Measurements from ENCODE around the gene CD74. TPM values are rescaled to one million over a fixed set of nuclear protein-coding genes. Genes with fewer than 3 reads are reported as not detected.
A peak's percentile ranks its signal among the peaks of the same experiment; 100 is the strongest.
"Not testable (repeated sequence)": the region's sequence is repeated elsewhere in the genome, so short reads cannot be mapped to it uniquely, and the experiment has no call there.

CD74 gene
- total RNA-seq, 2 experiments from 2014 or later = 462 to 507 TPM

GRCh38 chr5:150436141-150436680 lies 23.5 kb upstream of the CD74 start:
- ChIA-PET CTCF (interaction anchor here (0.6 to 3.7 kb wide), 8 partner anchors 10 to 277 kb away, joined by 3 to 15 read pairs (median 6); partner anchors contain the start of genes CD74 and RPS14), POLR2A (interaction anchor here (1.0 to 1.2 kb wide), 2 partner anchors 23 to 25 kb away, joined by 3 to 8 read pairs; partner anchors contain the start of gene CD74)
- H3K9me3 Mint-ChIP-seq = no peaks in the 10 kb centered on the region
- H3K36me3 Mint-ChIP-seq (ENCODE audit: low read depth) = peaks cover 5% of the 10 kb centered on the region
- H3K4me3 Mint-ChIP-seq = no peak overlapping the region
- H3K27me3 Mint-ChIP-seq = peaks cover 2% of the 10 kb centered on the region
- H3K27ac Mint-ChIP-seq = peak overlapping the region; percentile 37
- peaks cover 12% of the 10 kb centered on the region for H3K4me1 Mint-ChIP-seq
- peak; percentile 93 for DNase-seq

GRCh38 chr5:150434464-150434863 lies 21.8 kb upstream of the CD74 start:
- peaks cover 2% of the 10 kb centered on the region for H3K27me3 Mint-ChIP-seq

GRCh38 chr5:150431574-150431973 lies 18.9 kb upstream of the CD74 start:
- Mint-ChIP-seq H3K4me1 (peaks cover 8% of the 10 kb centered on the region), H3K36me3 (ENCODE audit: low read depth) (no peaks in the 10 kb centered on the region), H3K9me3 (no peaks in the 10 kb centered on the region), H3K27me3 (no peaks in the 10 kb centered on the region), H3K4me3 (no peak overlapping the region), H3K27ac (no peak overlapping the region)
- DNase-seq = no peak
- CTCF ChIA-PET = no interaction called here
- POLR2A ChIA-PET = no interaction called here

More at GRCh38 chr5:150434464-150434863, 21.8 kb upstream of the CD74 start:
- POLR2A ChIA-PET = no interaction called here
- H3K36me3 Mint-ChIP-seq (ENCODE audit: low read depth) = no peaks in the 10 kb centered on the region
- no peak overlapping the region for H3K27ac Mint-ChIP-seq
- DNase-seq = no peak
- no peaks in the 10 kb centered on the region for H3K9me3 Mint-ChIP-seq
- peaks cover 8% of the 10 kb centered on the region for H3K4me1 Mint-ChIP-seq
- H3K4me3 Mint-ChIP-seq = no peak overlapping the region
- CTCF ChIA-PET = interaction anchor here (1.0 to 1.5 kb wide), 2 partner anchors 15 to 18 kb away, joined by 3 read pairs; no protein-coding TSS in a partner anchor

GRCh38 chr5:150431048-150431447 lies 18.3 kb upstream of the CD74 start:
- ChIA-PET POLR2A (no interaction called here), CTCF (no interaction called here)
- no peaks in the 10 kb centered on the region for H3K9me3 Mint-ChIP-seq
- H3K4me3 Mint-ChIP-seq = no peak overlapping the region
- DNase-seq = no peak
- peaks cover 4% of the 10 kb centered on the region for H3K4me1 Mint-ChIP-seq
- no peaks in the 10 kb centered on the region for H3K36me3 Mint-ChIP-seq (ENCODE audit: low read depth)
- peak overlapping the region; percentile 41 for H3K27ac Mint-ChIP-seq
- H3K27me3 Mint-ChIP-seq = no peaks in the 10 kb centered on the region

GRCh38 chr5:150429410-150429873 lies 16.7 kb upstream of the CD74 start:
- no peak for DNase-seq
- Mint-ChIP-seq H3K27ac (no peak overlapping the region), H3K9me3 (no peaks in the 10 kb centered on the region), H3K4me3 (no peak overlapping the region), H3K4me1 (no peaks in the 10 kb centered on the region), H3K27me3 (peaks cover 2% of the 10 kb centered on the region), H3K36me3 (ENCODE audit: low read depth) (no peaks in the 10 kb centered on the region)
- CTCF ChIA-PET = no interaction called here
- POLR2A ChIA-PET = no interaction called here

GRCh38 chr5:150428978-150429377 lies 16.3 kb upstream of the CD74 start:
- Mint-ChIP-seq H3K27me3 (peaks cover 2% of the 10 kb centered on the region), H3K4me3 (no peak overlapping the region), H3K27ac (no peak overlapping the region), H3K4me1 (no peaks in the 10 kb centered on the region), H3K9me3 (no peaks in the 10 kb centered on the region), H3K36me3 (ENCODE audit: low read depth) (no peaks in the 10 kb centered on the region)
- CTCF ChIA-PET = interaction anchor here (1.3 kb wide), 1 partner anchor 12 kb away, joined by 3 read pairs; no protein-coding TSS in a partner anchor
- DNase-seq = no peak
- POLR2A ChIA-PET = no interaction called here

GRCh38 chr5:150428106-150428876 lies 15.6 kb upstream of the CD74 start:
- CTCF ChIA-PET = interaction anchor here (1.2 to 1.3 kb wide), 2 partner anchors 12 to 22 kb away, joined by 3 read pairs; no protein-coding TSS in a partner anchor
- no peaks in the 10 kb centered on the region for H3K9me3 Mint-ChIP-seq
- peaks cover 4% of the 10 kb centered on the region for H3K27me3 Mint-ChIP-seq

GRCh38 chr5:150426165-150426564 lies 13.5 kb upstream of the CD74 start:
- DNase-seq; H3K9me3 Mint-ChIP-seq; H3K27ac Mint-ChIP-seq; H3K27me3 Mint-ChIP-seq; H3K4me3 Mint-ChIP-seq; H3K36me3 Mint-ChIP-seq (ENCODE audit: low read depth); H3K4me1 Mint-ChIP-seq: not testable (repeated sequence)
- POLR2A ChIA-PET = interaction anchor here (0.6 kb wide), 1 partner anchor 1801 kb away, joined by 5 read pairs; no protein-coding TSS in a partner anchor
- CTCF ChIA-PET = interaction anchor here (0.6 to 1.9 kb wide), 4 partner anchors 9 to 207 kb away, joined by 3 to 5 read pairs (median 4); no protein-coding TSS in a partner anchor

More at GRCh38 chr5:150428106-150428876, 15.6 kb upstream of the CD74 start:
- no peaks in the 10 kb centered on the region for H3K4me1 Mint-ChIP-seq
- H3K36me3 Mint-ChIP-seq (ENCODE audit: low read depth) = no peaks in the 10 kb centered on the region
- no peak overlapping the region for H3K4me3 Mint-ChIP-seq
- no peak for DNase-seq
- no peak overlapping the region for H3K27ac Mint-ChIP-seq
- POLR2A ChIA-PET = no interaction called here

- H3K27me3 Mint-ChIP-seq = peaks cover 4% of the 10 kb centered on the region
- H3K27ac Mint-ChIP-seq = no peak overlapping the region
- POLR2A ChIA-PET = no interaction called here
- H3K9me3 Mint-ChIP-seq = no peaks in the 10 kb centered on the region
- no peak overlapping the region for H3K4me3 Mint-ChIP-seq
- CTCF ChIA-PET = no interaction called here
- H3K36me3 Mint-ChIP-seq (ENCODE audit: low read depth) = no peaks in the 10 kb centered on the region
- no peak for DNase-seq
- H3K4me1 Mint-ChIP-seq = peaks cover 3% of the 10 kb centered on the region
Observed at GRCh38 chr5:150422758-150423157, 10.0 kb upstream of the CD74 start.

- ChIA-PET CTCF (no interaction called here), POLR2A (interaction anchor here (0.7 kb wide), 1 partner anchor 11 kb away, joined by 6 read pairs; no protein-coding TSS in a partner anchor)
- Mint-ChIP-seq H3K4me3 (no peak overlapping the region), H3K4me1 (peaks cover 3% of the 10 kb centered on the region), H3K27ac (peak overlapping the region; percentile 57), H3K36me3 (ENCODE audit: low read depth) (no peaks in the 10 kb centered on the region), H3K27me3 (peaks cover 4% of the 10 kb centered on the region), H3K9me3 (no peaks in the 10 kb centered on the region)
- DNase-seq = no peak
Observed at GRCh38 chr5:150422075-150422474, 9.4 kb upstream of the CD74 start.

GRCh38 chr5:150419630-150420270 lies 7.0 kb upstream of the CD74 start:
- DNase-seq = no peak
- H3K4me3 Mint-ChIP-seq = no peak overlapping the region
- POLR2A ChIA-PET = no interaction called here

GRCh38 chr5:150413902-150414790 lies 1.4 kb upstream of the CD74 start:
- POLR2A ChIA-PET, H3K4me3 Mint-ChIP-seq, H3K9me3 Mint-ChIP-seq, H3K27me3 Mint-ChIP-seq, DNase-seq: not testable (repeated sequence)
- CTCF ChIA-PET = interaction anchor here (0.7 to 6.4 kb wide), 4 partner anchors 14 to 36 kb away, joined by 3 to 37 read pairs (median 20); partner anchors contain the start of gene RPS14
- peak overlapping the region; percentile 99 for H3K27ac Mint-ChIP-seq
- H3K4me1 Mint-ChIP-seq = peaks cover 40% of the 10 kb centered on the region
- H3K36me3 Mint-ChIP-seq (ENCODE audit: low read depth) = peaks cover 14% of the 10 kb centered on the region

More at GRCh38 chr5:150419630-150420270, 7.0 kb upstream of the CD74 start:
- Mint-ChIP-seq H3K36me3 (ENCODE audit: low read depth) (no peaks in the 10 kb centered on the region), H3K27ac (no peak overlapping the region), H3K4me1 (peaks cover 5% of the 10 kb centered on the region), H3K27me3 (peaks cover 4% of the 10 kb centered on the region), H3K9me3 (no peaks in the 10 kb centered on the region)
- CTCF ChIA-PET = no interaction called here
